ENCODE data around the gene CNR1.

GRCh38 chr6:88168362-88168761 lies 2.2 kb upstream of the CNR1 start:
- TF ChIP-seq POLR2A (IDR thresholded peaks at IDR 0.05; ENCODE audit: borderline replicate concordance, extremely low read depth, insufficient read depth, insufficient read length), result no peak
- TF ChIP-seq ZNF274 (IDR thresholded peaks at IDR 0.05; ENCODE audit: low read depth, low read length), result no peak
- no peak for TF ChIP-seq CBX3 (IDR thresholded peaks at IDR 0.05; ENCODE audit: low read depth)
- TF ChIP-seq, protein P1, sequence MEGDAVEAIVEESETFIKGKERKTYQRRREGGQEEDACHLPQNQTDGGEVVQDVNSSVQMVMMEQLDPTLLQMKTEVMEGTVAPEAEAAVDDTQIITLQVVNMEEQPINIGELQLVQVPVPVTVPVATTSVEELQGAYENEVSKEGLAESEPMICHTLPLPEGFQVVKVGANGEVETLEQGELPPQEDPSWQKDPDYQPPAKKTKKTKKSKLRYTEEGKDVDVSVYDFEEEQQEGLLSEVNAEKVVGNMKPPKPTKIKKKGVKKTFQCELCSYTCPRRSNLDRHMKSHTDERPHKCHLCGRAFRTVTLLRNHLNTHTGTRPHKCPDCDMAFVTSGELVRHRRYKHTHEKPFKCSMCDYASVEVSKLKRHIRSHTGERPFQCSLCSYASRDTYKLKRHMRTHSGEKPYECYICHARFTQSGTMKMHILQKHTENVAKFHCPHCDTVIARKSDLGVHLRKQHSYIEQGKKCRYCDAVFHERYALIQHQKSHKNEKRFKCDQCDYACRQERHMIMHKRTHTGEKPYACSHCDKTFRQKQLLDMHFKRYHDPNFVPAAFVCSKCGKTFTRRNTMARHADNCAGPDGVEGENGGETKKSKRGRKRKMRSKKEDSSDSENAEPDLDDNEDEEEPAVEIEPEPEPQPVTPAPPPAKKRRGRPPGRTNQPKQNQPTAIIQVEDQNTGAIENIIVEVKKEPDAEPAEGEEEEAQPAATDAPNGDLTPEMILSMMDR (IDR thresholded peaks at IDR 0.05 in 2 of 3, conservative IDR thresholded peaks at IDR 0.05 in 1 of 3; ENCODE audit: borderline replicate concordance in 1 of 3, insufficient read depth in 1 of 3, low read depth in 2 of 3, low read length in 2 of 3), result no peak
- TF ChIP-seq POLR2AphosphoS5 (IDR thresholded peaks at IDR 0.05; ENCODE audit: low read depth, low read length), result no peak
- TF ChIP-seq SRF (IDR thresholded peaks at IDR 0.05; ENCODE audit: low read depth), result no peak
- no peak for TF ChIP-seq EZH2phosphoT487 (IDR thresholded peaks at IDR 0.05; ENCODE audit: borderline replicate concordance)
- no peak for TF ChIP-seq CEBPB (IDR thresholded peaks at IDR 0.05; ENCODE audit: low read depth)
- TF ChIP-seq ZFX (IDR thresholded peaks at IDR 0.05), result no peak
- TF ChIP-seq SIN3A (IDR thresholded peaks at IDR 0.05; ENCODE audit: low read depth), result no peak
- no peak for TF ChIP-seq TCF7L2 (IDR thresholded peaks at IDR 0.05; ENCODE audit: borderline replicate concordance, extremely low read depth, insufficient read depth, insufficient read length)

All from HCT116 (cell line).